ENCODE measurements around the gene SLC25A13.
A peak's percentile ranks its signal among the peaks of the same experiment; 100 is the strongest.

SLC25A13 gene

DNA sequence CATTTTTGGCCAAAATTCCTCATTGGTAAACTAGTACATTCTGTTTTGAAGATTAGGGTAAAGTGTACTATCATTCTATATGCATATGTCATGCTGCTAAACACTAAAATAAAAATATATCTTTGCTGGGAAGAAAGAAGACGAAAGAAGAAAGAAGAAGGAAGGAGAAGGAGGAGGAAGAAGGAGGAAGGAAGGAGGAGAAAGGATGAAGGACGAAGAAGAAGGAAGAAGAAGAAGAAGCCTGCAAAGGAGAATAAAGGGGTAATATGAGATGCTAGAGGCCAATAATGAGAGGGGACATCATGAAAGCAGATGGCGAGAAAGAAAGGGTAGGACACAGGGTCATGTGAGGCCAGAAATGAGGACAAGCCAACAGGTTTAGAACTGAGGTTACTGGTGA, 8.0 kb downstream of the SLC25A13 start:
- DNase-seq, result no peak
- no peaks in the 10 kb centered on the region for H3K27me3 ChIP-seq (ENCODE audit: insufficient read depth, low read length)
- peaks cover 2% of the 10 kb centered on the region for H3K79me2 ChIP-seq (ENCODE audit: control insufficient read depth, insufficient read depth, low read length, poor library complexity)

DNA sequence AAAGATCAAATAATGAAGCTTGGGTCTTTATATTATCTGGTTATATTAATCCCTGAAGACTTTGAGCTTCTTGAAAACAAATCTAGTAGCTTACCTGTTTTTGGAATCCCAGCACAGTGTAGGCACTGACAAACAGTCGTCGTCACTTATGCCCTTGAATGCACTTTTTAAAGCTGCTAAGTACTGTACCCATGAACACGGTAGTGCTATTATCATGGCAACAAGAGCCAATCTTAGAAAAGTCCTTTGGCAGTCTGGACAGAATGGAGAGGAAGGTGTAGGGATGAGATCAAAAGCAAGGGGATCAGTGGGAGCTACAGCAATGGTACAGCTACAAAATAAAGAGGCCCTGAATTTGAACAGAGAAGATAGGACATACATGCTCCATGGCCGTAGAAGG, 9.4 kb downstream of the SLC25A13 start:
- H2AK5ac ChIP-seq (ENCODE audit: low read length), result no peak overlapping the region
- peaks cover 2% of the 10 kb centered on the region for H3K79me1 ChIP-seq (ENCODE audit: low read length)
- DNase-seq, result no peak
- no peak overlapping the region for H3K18ac ChIP-seq (ENCODE audit: low read length)
- no peaks in the 10 kb centered on the region for H3K27me3 ChIP-seq (ENCODE audit: insufficient read depth, low read length)
- no peak overlapping the region for H3K14ac ChIP-seq (ENCODE audit: low read length)
- WGBS (ENCODE audit: extremely low coverage, insufficient coverage, insufficient read length), result no CpG with 5 or more reads among the region's 4 CpGs
- no peak overlapping the region for H3K4me2 ChIP-seq (ENCODE audit: low read length)
- H2BK120ac ChIP-seq (ENCODE audit: insufficient read depth, low read length, poor library complexity), result no peak overlapping the region
- H3K79me2 ChIP-seq (ENCODE audit: control insufficient read depth, insufficient read depth, low read length, poor library complexity), result peaks cover 2% of the 10 kb centered on the region
- H3K4me1 ChIP-seq (ENCODE audit: control insufficient read depth in 1 of 2, insufficient read depth in 2 of 2, low read length in 2 of 2), result peaks cover 8 to 16% of the 10 kb centered on the region in 2 experiments
- H3K36me3 ChIP-seq (ENCODE audit: control insufficient read depth in 1 of 2, insufficient read depth in 2 of 2, low read length in 2 of 2), result no peaks in the 10 kb centered on the region
- H4K91ac ChIP-seq (ENCODE audit: low read depth, low read length), result no peak overlapping the region
- H3K4ac ChIP-seq (ENCODE audit: low read depth, low read length), result no peak overlapping the region
- H3K27ac ChIP-seq (ENCODE audit: low read depth, low read length), result no peak overlapping the region
- no peaks in the 10 kb centered on the region for H3K9me3 ChIP-seq (ENCODE audit: insufficient read depth, low read depth, low read length)
- H3K23ac ChIP-seq (ENCODE audit: low read length), result no peak overlapping the region
- H3K4me3 ChIP-seq (ENCODE audit: low read depth, low read length), result no peak overlapping the region
- no peak overlapping the region for H2AFZ ChIP-seq (ENCODE audit: insufficient read depth, low read length, poor library complexity)
- H2BK5ac ChIP-seq (ENCODE audit: low read depth, low read length, poor library complexity), result no peak overlapping the region
- no peak overlapping the region for H3K9ac ChIP-seq (ENCODE audit: low read length)
- H4K12ac ChIP-seq (ENCODE audit: low read depth, low read length), result no peak overlapping the region
- no peak overlapping the region for H2BK12ac ChIP-seq (ENCODE audit: low read length)
- no peak overlapping the region for H4K8ac ChIP-seq (ENCODE audit: low read depth, low read length)

More for the DNA sequence above, 8.0 kb downstream of the SLC25A13 start:
- no peaks in the 10 kb centered on the region for H3K36me3 ChIP-seq (ENCODE audit: control insufficient read depth in 1 of 2, insufficient read depth in 2 of 2, low read length in 2 of 2)
- H3K4me1 ChIP-seq (ENCODE audit: control insufficient read depth in 1 of 2, insufficient read depth in 2 of 2, low read length in 2 of 2), result peaks cover 8 to 18% of the 10 kb centered on the region in 2 experiments
- no peak overlapping the region for H3K9ac ChIP-seq (ENCODE audit: low read length)
- no peak overlapping the region for H3K27ac ChIP-seq (ENCODE audit: low read depth, low read length)
- H2AK5ac ChIP-seq (ENCODE audit: low read length), result no peak overlapping the region
- no peak overlapping the region for H2AFZ ChIP-seq (ENCODE audit: insufficient read depth, low read length, poor library complexity)
- no peak overlapping the region for H4K8ac ChIP-seq (ENCODE audit: low read depth, low read length)
- H2BK120ac ChIP-seq (ENCODE audit: insufficient read depth, low read length, poor library complexity), result no peak overlapping the region
- no peak overlapping the region for H3K4me2 ChIP-seq (ENCODE audit: low read length)
- H4K91ac ChIP-seq (ENCODE audit: low read depth, low read length), result no peak overlapping the region
- peaks cover 2% of the 10 kb centered on the region for H3K79me1 ChIP-seq (ENCODE audit: low read length)
- H3K23ac ChIP-seq (ENCODE audit: low read length), result no peak overlapping the region
- H2BK5ac ChIP-seq (ENCODE audit: low read depth, low read length, poor library complexity), result no peak overlapping the region
- H4K12ac ChIP-seq (ENCODE audit: low read depth, low read length), result no peak overlapping the region
- H3K18ac ChIP-seq (ENCODE audit: low read length), result no peak overlapping the region
- WGBS (ENCODE audit: extremely low coverage, insufficient coverage, insufficient read length), result no CpG with 5 or more reads among the region's 3 CpGs
- no peak overlapping the region for H3K4ac ChIP-seq (ENCODE audit: low read depth, low read length)
- no peaks in the 10 kb centered on the region for H3K9me3 ChIP-seq (ENCODE audit: insufficient read depth, low read depth, low read length)
- no peak overlapping the region for H3K14ac ChIP-seq (ENCODE audit: low read length)
- H3K4me3 ChIP-seq (ENCODE audit: low read depth, low read length), result no peak overlapping the region
- H2BK12ac ChIP-seq (ENCODE audit: low read length), result no peak overlapping the region

DNA sequence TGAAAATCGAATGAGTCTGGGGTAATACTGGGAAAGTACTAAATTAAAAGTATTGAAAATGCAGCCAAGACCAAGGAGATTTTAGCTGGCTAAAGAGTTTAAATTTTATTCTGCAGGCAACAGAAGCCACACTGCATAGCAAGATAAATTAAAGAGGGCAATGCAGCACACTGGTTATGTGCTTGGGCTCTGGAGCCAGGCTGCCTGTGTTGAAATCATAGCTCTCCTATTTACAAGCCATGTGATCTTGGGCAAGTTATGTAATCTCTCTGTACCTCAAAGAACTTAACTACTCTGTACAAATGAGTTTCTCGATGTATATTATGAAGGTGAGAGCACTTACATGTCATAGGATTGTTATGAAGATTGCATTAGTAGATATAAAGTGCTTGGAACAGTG, 9.9 kb downstream of the SLC25A13 start:
- Histone ChIP-seq H3K4me3 (ENCODE audit: low read depth, low read length) (no peak overlapping the region), H3K14ac (ENCODE audit: low read length) (no peak overlapping the region), H3K36me3 (ENCODE audit: control insufficient read depth in 1 of 2, insufficient read depth in 2 of 2, low read length in 2 of 2) (no peaks in the 10 kb centered on the region), H3K9me3 (ENCODE audit: insufficient read depth, low read depth, low read length) (no peaks in the 10 kb centered on the region), H4K8ac (ENCODE audit: low read depth, low read length) (no peak overlapping the region), H4K91ac (ENCODE audit: low read depth, low read length) (no peak overlapping the region), H3K79me2 (ENCODE audit: control insufficient read depth, insufficient read depth, low read length, poor library complexity) (peaks cover 2% of the 10 kb centered on the region), H2AK5ac (ENCODE audit: low read length) (no peak overlapping the region), H3K27me3 (ENCODE audit: insufficient read depth, low read length) (no peaks in the 10 kb centered on the region), H3K23ac (ENCODE audit: low read length) (no peak overlapping the region), H3K4me2 (ENCODE audit: low read length) (no peak overlapping the region), H2BK5ac (ENCODE audit: low read depth, low read length, poor library complexity) (no peak overlapping the region), H3K9ac (ENCODE audit: low read length) (no peak overlapping the region), H4K12ac (ENCODE audit: low read depth, low read length) (no peak overlapping the region), H2BK12ac (ENCODE audit: low read length) (no peak overlapping the region), H2AFZ (ENCODE audit: insufficient read depth, low read length, poor library complexity) (no peak overlapping the region), H3K4me1 (ENCODE audit: control insufficient read depth in 1 of 2, insufficient read depth in 2 of 2, low read length in 2 of 2) (peaks cover 8 to 16% of the 10 kb centered on the region in 2 experiments), H2BK120ac (ENCODE audit: insufficient read depth, low read length, poor library complexity) (no peak overlapping the region), H3K79me1 (ENCODE audit: low read length) (peaks cover 2% of the 10 kb centered on the region), H3K18ac (ENCODE audit: low read length) (no peak overlapping the region), H3K27ac (ENCODE audit: low read depth, low read length) (no peak overlapping the region), H3K4ac (ENCODE audit: low read depth, low read length) (no peak overlapping the region)
- no CpG with 5 or more reads among the region's 2 CpGs for WGBS (ENCODE audit: extremely low coverage, insufficient coverage, insufficient read length)
- DNase-seq, result peak in 1 of 2 donors; percentile 71

DNA sequence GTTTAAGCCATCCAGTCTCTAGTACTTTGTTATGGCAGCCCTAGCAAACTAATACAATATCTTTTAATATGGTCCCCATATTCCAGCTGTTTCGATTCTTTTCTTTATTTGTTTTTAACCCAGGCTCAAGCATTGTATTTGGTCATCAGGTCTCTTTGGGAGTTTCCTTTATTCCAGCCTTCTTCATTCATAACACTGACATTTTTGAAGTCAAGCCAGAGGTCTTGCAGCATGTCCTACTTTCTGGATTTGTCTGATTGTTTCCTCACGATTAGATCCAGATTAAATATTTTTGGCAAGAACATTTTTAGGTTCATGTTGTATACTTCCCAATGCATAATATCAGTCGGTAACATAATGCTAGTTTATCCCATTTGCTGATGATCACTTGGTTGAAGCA, 11.8 kb downstream of the SLC25A13 start:
- Histone ChIP-seq H4K8ac (ENCODE audit: low read depth, low read length) (no peak overlapping the region), H3K23ac (ENCODE audit: low read length) (no peak overlapping the region), H3K4ac (ENCODE audit: low read depth, low read length) (no peak overlapping the region)

More for the DNA sequence above, 11.8 kb downstream of the SLC25A13 start:
- Histone ChIP-seq H2BK12ac (ENCODE audit: low read length) (no peak overlapping the region), H2AK5ac (ENCODE audit: low read length) (no peak overlapping the region), H3K9ac (ENCODE audit: low read length) (no peak overlapping the region), H4K12ac (ENCODE audit: low read depth, low read length) (no peak overlapping the region), H2AFZ (ENCODE audit: insufficient read depth, low read length, poor library complexity) (no peak overlapping the region), H4K91ac (ENCODE audit: low read depth, low read length) (no peak overlapping the region), H2BK120ac (ENCODE audit: insufficient read depth, low read length, poor library complexity) (no peak overlapping the region), H3K4me1 (ENCODE audit: control insufficient read depth in 1 of 2, insufficient read depth in 2 of 2, low read length in 2 of 2) (peaks cover 6 to 12% of the 10 kb centered on the region in 2 experiments), H3K27ac (ENCODE audit: low read depth, low read length) (no peak overlapping the region), H3K27me3 (ENCODE audit: insufficient read depth, low read length) (no peaks in the 10 kb centered on the region), H2BK5ac (ENCODE audit: low read depth, low read length, poor library complexity) (no peak overlapping the region), H3K9me3 (ENCODE audit: insufficient read depth, low read depth, low read length) (no peaks in the 10 kb centered on the region), H3K4me2 (ENCODE audit: low read length) (no peak overlapping the region), H3K36me3 (ENCODE audit: control insufficient read depth in 1 of 2, insufficient read depth in 2 of 2, low read length in 2 of 2) (no peaks in the 10 kb centered on the region), H3K18ac (ENCODE audit: low read length) (no peak overlapping the region), H3K79me2 (ENCODE audit: control insufficient read depth, insufficient read depth, low read length, poor library complexity) (peaks cover 2% of the 10 kb centered on the region), H3K79me1 (ENCODE audit: low read length) (peaks cover 2% of the 10 kb centered on the region), H3K4me3 (ENCODE audit: low read depth, low read length) (no peak overlapping the region), H3K14ac (ENCODE audit: low read length) (no peak overlapping the region)
- no CpG with 5 or more reads among the region's 3 CpGs for WGBS (ENCODE audit: extremely low coverage, insufficient coverage, insufficient read length)
- no peak for DNase-seq
